Sigmoid colon (tissue), 7 donors: Measurements from ENCODE around the gene MDH1B. TPM values are rescaled to one million over a fixed set of nuclear protein-coding genes. Genes with fewer than 3 reads are reported as not detected.
"Not testable (repeated sequence)": the region's sequence is repeated elsewhere in the genome, so short reads cannot be mapped to it uniquely, and the experiment has no call there.

Experiments
- DNase-seq: peaks from one replicate; pipeline ENCODE4 v3.0.0-alpha.2; 2019
- H3K27ac ChIP-seq, 4 donors: fragments of 200-600 bp; sonication (generic); one replicate each; pipeline ENCODE4 v1.5.1; 2016 to 2019; ENCODE audit warnings: mild to moderate bottlenecking in 1 of 4
- H3K27me3 ChIP-seq, 3 donors: fragments of 200-600 bp; sonication (generic); one replicate each; pipeline ENCODE4 v1.5.1; 2019; ENCODE audit warnings: mild to moderate bottlenecking in 1 of 3
- H3K36me3 ChIP-seq, 4 donors: fragments of 200-600 bp; sonication (generic); one replicate each; pipeline ENCODE4 v1.5.1; 2016 to 2019
- H3K4me1 ChIP-seq, 4 donors: fragments of 200-600 bp; sonication (generic); one replicate each; pipeline ENCODE4 v1.5.1; 2017 to 2019
- H3K4me3 ChIP-seq, 4 donors: fragments of 200-600 bp; sonication (generic); one replicate each; pipeline ENCODE4 v1.5.1; 2017 to 2019; ENCODE audit warnings: mild to moderate bottlenecking in 2 of 4, moderate library complexity in 1 of 4
- H3K9me3 ChIP-seq, 4 donors: fragments of 200-600 bp in 3 of 4; sonication (generic) in 3 of 4; one replicate each; pipeline versions ENCODE4 v1.5.1 to v1.6.1; 2013 to 2019
- EP300 ChIP-seq, 4 donors: sonication (generic); formaldehyde crosslinking; IDR thresholded peaks; one replicate each; pipeline ENCODE4 v1.6.1; 2017; ENCODE audit warnings: antibody characterized with exemption in 4 of 4
- POLR2A ChIP-seq, 2 donors: fragments of 450-650 bp; IDR thresholded peaks; one replicate each; pipeline ENCODE4 v1.6.1; 2016; ENCODE audit warnings: antibody characterized with exemption in 2 of 2, mild to moderate bottlenecking in 2 of 2, moderate library complexity in 2 of 2
- POLR2AphosphoS5 ChIP-seq, 4 donors: sonication (generic); formaldehyde crosslinking; IDR thresholded peaks; one replicate each; pipeline ENCODE4 v1.6.1; 2017; ENCODE audit warnings: antibody characterized with exemption in 4 of 4
- WGBS, 2 donors: extraction: QIAGEN DNeasy Blood & Tissue Kit; methylation state at CpG; one replicate each; pipeline ENCODE4 v1.1.7; 2013; 5-methylcytosine and 5-hydroxymethylcytosine counted together
- intact Hi-C: fragments of 100-400 bp; cut with DNase I; formaldehyde crosslinking; loops from one replicate; pipeline ENCODE4 v1.15.1; 2023
- polyA plus RNA-seq, 3 donors: library from polyadenylated mRNA; stranded (reverse); fragments of 200-250 nt; gene quantifications; one replicate each; pipeline ENCODE4 v1.2.3, GENCODE V29; 2013
- total RNA-seq, 4 donors: library from RNA; depleted of rRNA; stranded (reverse); fragments of >200 nt; gene quantifications; one replicate each; pipeline ENCODE4 v1.1.0, GENCODE V29; 2016
- TF ChIP-seq, protein P1 (sequence below), 4 experiments: fragments of 450-650 bp in 3 of 4; fragments of 200-600 bp in 1 of 4; IDR thresholded peaks; one replicate each; pipeline ENCODE4 v1.5.1; 2016 to 2019; ENCODE audit warnings: antibody characterized with exemption in 4 of 4, mild to moderate bottlenecking in 3 of 4, moderate library complexity in 2 of 4
- donor health status: healthy with polysubstance abuse.
- donor health status: Bipolar disorder and iron deficiency.
- donor health status: healthy.

Gene MDH1B
- total RNA-seq (1 to 10 TPM; 1.3 to 2.2 (median 1.8) TPM), polyA plus RNA-seq (under 1 TPM in 1 of 3 donors, not detected in 2; 0.28 TPM)

DNA sequence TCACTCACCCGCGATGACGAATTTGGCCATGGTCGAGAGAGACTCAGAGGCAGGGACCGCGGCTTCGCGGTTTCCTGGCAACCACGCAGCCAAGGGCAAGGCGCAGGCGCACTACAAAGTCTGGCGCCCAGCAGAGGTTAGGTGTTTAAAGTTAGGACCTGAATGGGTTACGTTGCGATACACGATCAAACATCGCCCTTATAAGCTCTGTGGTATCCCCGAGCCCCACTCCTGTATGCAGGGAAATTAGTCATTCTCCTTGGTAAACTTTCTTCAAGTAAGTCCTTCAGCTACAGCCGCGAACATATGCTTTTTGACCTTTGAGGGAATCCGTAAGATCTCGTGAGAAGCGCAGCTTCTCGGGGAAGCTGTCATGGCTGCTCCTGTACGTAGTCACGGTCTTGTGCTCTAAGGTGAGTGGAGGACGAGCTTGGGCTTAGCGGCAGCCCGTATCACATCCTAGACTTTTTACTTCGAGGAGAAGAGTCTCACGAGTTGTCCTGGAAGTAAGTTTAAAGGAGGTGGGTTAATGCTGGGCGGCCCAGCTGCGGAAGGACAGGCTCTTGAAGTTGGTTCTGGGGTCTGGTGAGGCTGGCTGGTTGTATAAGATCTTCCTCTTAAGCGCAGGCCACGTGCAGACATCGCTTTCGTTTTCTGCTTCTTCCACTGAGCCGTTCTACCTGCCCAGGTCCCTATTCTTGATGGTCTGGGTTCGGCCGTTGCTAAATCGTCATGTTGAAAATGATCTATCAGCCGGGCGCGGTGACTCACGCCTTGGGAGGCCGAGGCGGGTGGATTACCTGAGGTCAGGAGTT is at the start of gene MDH1B, which contains the start of gene FASTKD2:
TSS of gene MDH1B (minus strand) at position 87 of the 815 bp plus-strand sequence. CDS start at position 30, 57 bp downstream.
TSS of gene FASTKD2 (plus strand) at position 365 of the 815 bp plus-strand sequence. CDS start 1,088 bp downstream, outside the sequence.
- H3K9me3 ChIP-seq, result no peaks in the 10 kb centered on the region
- H3K27me3 ChIP-seq, result no peaks in the 10 kb centered on the region
- peak within 1 kb of the TSS; percentile 66 to 88 (median 74) for H3K4me3 ChIP-seq
- intact Hi-C loops, result loop anchor here (2.0 to 10.0 kb wide), 2 partner anchors 763 to 859 kb away; partner anchors contain the start of genes CREB1 and METTL21A
- DNase-seq, result peak; percentile 95
- H3K4me1 ChIP-seq, result peaks cover 0 to 38% (median 30%) of the 10 kb centered on the region in 4 donors
- WGBS, 2 donors, result 0% methylated on average over 46 of the region's 46 CpGs
- TF ChIP-seq, protein P1, sequence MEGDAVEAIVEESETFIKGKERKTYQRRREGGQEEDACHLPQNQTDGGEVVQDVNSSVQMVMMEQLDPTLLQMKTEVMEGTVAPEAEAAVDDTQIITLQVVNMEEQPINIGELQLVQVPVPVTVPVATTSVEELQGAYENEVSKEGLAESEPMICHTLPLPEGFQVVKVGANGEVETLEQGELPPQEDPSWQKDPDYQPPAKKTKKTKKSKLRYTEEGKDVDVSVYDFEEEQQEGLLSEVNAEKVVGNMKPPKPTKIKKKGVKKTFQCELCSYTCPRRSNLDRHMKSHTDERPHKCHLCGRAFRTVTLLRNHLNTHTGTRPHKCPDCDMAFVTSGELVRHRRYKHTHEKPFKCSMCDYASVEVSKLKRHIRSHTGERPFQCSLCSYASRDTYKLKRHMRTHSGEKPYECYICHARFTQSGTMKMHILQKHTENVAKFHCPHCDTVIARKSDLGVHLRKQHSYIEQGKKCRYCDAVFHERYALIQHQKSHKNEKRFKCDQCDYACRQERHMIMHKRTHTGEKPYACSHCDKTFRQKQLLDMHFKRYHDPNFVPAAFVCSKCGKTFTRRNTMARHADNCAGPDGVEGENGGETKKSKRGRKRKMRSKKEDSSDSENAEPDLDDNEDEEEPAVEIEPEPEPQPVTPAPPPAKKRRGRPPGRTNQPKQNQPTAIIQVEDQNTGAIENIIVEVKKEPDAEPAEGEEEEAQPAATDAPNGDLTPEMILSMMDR (IDR thresholded peaks at IDR 0.05), result no peak
- peak; percentile 42 to 43 for TF ChIP-seq POLR2A (IDR thresholded peaks at IDR 0.05)
- TF ChIP-seq EP300 (IDR thresholded peaks at IDR 0.05), result no peak
- peak; percentile 76 to 93 (median 88) for TF ChIP-seq POLR2AphosphoS5 (IDR thresholded peaks at IDR 0.05)
- H3K36me3 ChIP-seq, result peaks cover 0 to 21% (median 0%) of the 10 kb centered on the region in 4 donors
- peak within 1 kb of the TSS; percentile 81 to 93 (median 87) for H3K27ac ChIP-seq

- H3K9me3 ChIP-seq, result no peaks in the 10 kb centered on the region
- peaks cover 0 to 3% (median 0%) of the 10 kb centered on the region in 4 donors for H3K36me3 ChIP-seq
Observed at GRCh38 chr2:206814498-206814897, 49.4 kb upstream of the MDH1B start.

GRCh38 chr2:206812471-206812870 is 47.3 kb upstream of the MDH1B start:
- H3K27me3 ChIP-seq, H3K4me1 ChIP-seq, H3K4me3 ChIP-seq, DNase-seq, H3K9me3 ChIP-seq, intact Hi-C loops, H3K27ac ChIP-seq, H3K36me3 ChIP-seq: not testable (repeated sequence)
- 96 to 97% methylated on average over 5 of the region's 5 CpGs for WGBS, 2 donors

More at GRCh38 chr2:206814498-206814897, 49.4 kb upstream of the MDH1B start:
- intact Hi-C loops, result no loop called here
- Histone ChIP-seq H3K4me3 (no peak overlapping the region), H3K4me1 (no peaks in the 10 kb centered on the region), H3K27ac (no peak overlapping the region), H3K27me3 (no peaks in the 10 kb centered on the region)
- DNase-seq, result no peak
- no peak for TF ChIP-seq POLR2AphosphoS5 (IDR thresholded peaks at IDR 0.05)
- no peak for TF ChIP-seq POLR2A (IDR thresholded peaks at IDR 0.05)
- no peak for TF ChIP-seq EP300 (IDR thresholded peaks at IDR 0.05)
- TF ChIP-seq, protein P1 (IDR thresholded peaks at IDR 0.05), result no peak

DNA sequence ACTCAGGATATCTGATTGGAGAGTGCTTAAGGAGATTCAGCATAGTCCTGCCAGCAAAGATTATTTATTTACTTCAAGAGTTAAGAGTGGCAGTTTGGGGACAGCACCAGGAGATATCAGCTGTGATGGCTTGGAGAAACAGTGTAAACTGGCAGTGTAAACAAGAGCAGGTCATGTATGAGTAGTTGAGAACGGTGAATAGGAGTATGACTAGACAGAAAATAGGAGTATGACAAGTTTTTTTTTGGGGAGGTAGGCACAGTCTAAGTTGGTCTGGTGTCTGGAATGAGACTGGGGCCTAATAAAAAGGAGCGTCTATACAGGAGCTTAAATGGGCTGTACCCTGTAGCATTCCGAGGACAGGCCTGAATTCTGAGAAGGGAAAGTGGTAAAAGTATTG is 42.5 kb upstream of the MDH1B start:
- not testable (repeated sequence) for H3K4me3 ChIP-seq, H3K36me3 ChIP-seq, H3K9me3 ChIP-seq, H3K4me1 ChIP-seq, DNase-seq, H3K27me3 ChIP-seq, H3K27ac ChIP-seq
- WGBS, 2 donors, result 78 to 87% methylated on average over 2 of the region's 3 CpGs
- intact Hi-C loops, result loop anchor here (10.0 kb wide), 1 partner anchor 537 kb away; no protein-coding TSS in a partner anchor

- Histone ChIP-seq H3K27ac (no peak overlapping the region), H3K4me1 (peaks cover 0 to 1% (median under 1%) of the 10 kb centered on the region in 4 donors), H3K9me3 (no peaks in the 10 kb centered on the region), H3K27me3 (no peaks in the 10 kb centered on the region), H3K4me3 (no peak overlapping the region), H3K36me3 (no peaks in the 10 kb centered on the region)
- no peak for TF ChIP-seq POLR2AphosphoS5 (IDR thresholded peaks at IDR 0.05)
- WGBS, 2 donors, result 69 to 71% methylated on average over 6 of the region's 6 CpGs
- no peak for DNase-seq
- intact Hi-C loops, result loop anchor here (10.0 kb wide), 1 partner anchor 539 kb away; no protein-coding TSS in a partner anchor
Observed at GRCh38 chr2:206805887-206806607, 40.9 kb upstream of the MDH1B start.

GRCh38 chr2:206804326-206804725 is 39.2 kb upstream of the MDH1B start:
- TF ChIP-seq, protein P1 (IDR thresholded peaks at IDR 0.05), result no peak
- no peak for TF ChIP-seq EP300 (IDR thresholded peaks at IDR 0.05)
- TF ChIP-seq POLR2A (IDR thresholded peaks at IDR 0.05), result no peak
- TF ChIP-seq POLR2AphosphoS5 (IDR thresholded peaks at IDR 0.05), result no peak
- peaks cover 0 to 15% (median 8%) of the 10 kb centered on the region in 4 donors for H3K4me1 ChIP-seq
- intact Hi-C loops, result loop anchor here (5.0 to 10.0 kb wide), 3 partner anchors 163 to 540 kb away; no protein-coding TSS in a partner anchor
- no peaks in the 10 kb centered on the region for H3K9me3 ChIP-seq
- WGBS, 2 donors, result 75 to 85% methylated on average over 5 of the region's 5 CpGs
- H3K4me3 ChIP-seq, result no peak overlapping the region
- no peak for DNase-seq
- no peaks in the 10 kb centered on the region for H3K36me3 ChIP-seq
- no peaks in the 10 kb centered on the region for H3K27me3 ChIP-seq
- H3K27ac ChIP-seq, result no peak overlapping the region
